Pancreas (tissue), 10 donors: Measurements from ENCODE around the gene FOXL2NB. TPM values are rescaled to one million over a fixed set of nuclear protein-coding genes. Genes with fewer than 3 reads are reported as not detected.

Experiments used
- ATAC-seq, 4 donors: fragments of 200-7000 bp; cut with Tn5 transposase; one replicate each; pipeline versions ENCODE4 v1.8.0 to v1.9.1; 2020; ENCODE audit warnings: mild to moderate bottlenecking in 4 of 4, moderate library complexity in 4 of 4
- DNase-seq, 6 donors: peaks; one replicate each; pipeline ENCODE4 v3.0.0-alpha.2; 2020
- FAIRE-seq: peaks from 2 replicates; lab custom pipeline; 2012; peaks lifted over from hg19 to GRCh38; lab: Jason Lieb, UNC
- H3K27ac ChIP-seq, 4 donors: fragments of 200-600 bp; sonication (generic); 1 replicate in 3 of 4; 2 replicates in 1 of 4; pipeline versions ENCODE4 v1.5.0 to v1.8.0; 2020
- H3K27me3 ChIP-seq, 4 donors: fragments of 200-600 bp; one replicate each; pipeline ENCODE4 v1.8.0; 2021
- H3K36me3 ChIP-seq, 3 donors: fragments of 200-600 bp; sonication (generic) in 1 of 3; one replicate each; pipeline versions ENCODE4 v1.5.0 to v1.8.0; 2020 to 2021
- H3K4me1 ChIP-seq, 3 donors: fragments of 200-600 bp; one replicate each; pipeline ENCODE4 v1.8.0; 2021
- H3K4me3 ChIP-seq, 4 donors: fragments of 200-600 bp; sonication (generic) in 2 of 4; one replicate each; pipeline versions ENCODE4 v1.5.0 to v1.8.0; 2020 to 2021
- H3K9me3 ChIP-seq, 4 donors: fragments of 200-600 bp; one replicate each; pipeline ENCODE4 v1.8.0; 2021
- WGBS, 2 donors: extraction: QIAGEN DNeasy Blood & Tissue Kit; methylation state at CpG; one replicate each; pipeline ENCODE4 v1.1.7; 2013; 5-methylcytosine and 5-hydroxymethylcytosine counted together
- intact Hi-C, 3 donors: fragments of 100-400 bp; cut with DNase I; formaldehyde crosslinking; loops; one replicate each; pipeline versions ENCODE4 v1.11.1 to v1.14.2; 2022
- polyA plus RNA-seq, 2 donors: library from polyadenylated mRNA; stranded (reverse); fragments of 200-250 nt; gene quantifications; one replicate each; pipeline ENCODE4 v1.2.3, GENCODE V29; 2013
- total RNA-seq, 6 donors: library from RNA; stranded (reverse); fragmentation: NEBNext Ultra II Directional in 4 of 6; extraction: Animal tissue kit (Norgen Biotek cat#: 25700) in 4 of 6; gene quantifications; one replicate each; pipeline versions ENCODE4 v1.2.1 to v1.2.4, GENCODE V29; 2021 to 2023
- TF ChIP-seq, protein P1 (sequence below), 4 donors: fragments of 200-600 bp; sonication (generic) in 3 of 4; IDR thresholded peaks; one replicate each; pipeline versions ENCODE4 v1.5.0 to v1.8.0; 2021; ENCODE audit warnings: antibody characterized with exemption in 4 of 4
- donor health status: healthy with polysubstance abuse.
- donor health status: DM: no; HTN: no; CAD: no; lungs with moderate emphysema.
- donor health status: DM: no; HTN: no; CAD: no.
- donor health status: control.
- donor health status: control.
- donor health status: Bipolar disorder and iron deficiency.
- donor health status: DM: yes; HTN: yes; CAD: no.
- donor health status: DM: no; HTN: no; CAD: no.
- donor health status: DM: no; HTN: no; CAD: no.
- donor health status: DM: yes; HTN: yes; CAD: no.

The FOXL2NB gene
- total and polyA plus RNA-seq, 8 donors: 0.09 to 0.22 TPM; not detected in 6

DNA sequence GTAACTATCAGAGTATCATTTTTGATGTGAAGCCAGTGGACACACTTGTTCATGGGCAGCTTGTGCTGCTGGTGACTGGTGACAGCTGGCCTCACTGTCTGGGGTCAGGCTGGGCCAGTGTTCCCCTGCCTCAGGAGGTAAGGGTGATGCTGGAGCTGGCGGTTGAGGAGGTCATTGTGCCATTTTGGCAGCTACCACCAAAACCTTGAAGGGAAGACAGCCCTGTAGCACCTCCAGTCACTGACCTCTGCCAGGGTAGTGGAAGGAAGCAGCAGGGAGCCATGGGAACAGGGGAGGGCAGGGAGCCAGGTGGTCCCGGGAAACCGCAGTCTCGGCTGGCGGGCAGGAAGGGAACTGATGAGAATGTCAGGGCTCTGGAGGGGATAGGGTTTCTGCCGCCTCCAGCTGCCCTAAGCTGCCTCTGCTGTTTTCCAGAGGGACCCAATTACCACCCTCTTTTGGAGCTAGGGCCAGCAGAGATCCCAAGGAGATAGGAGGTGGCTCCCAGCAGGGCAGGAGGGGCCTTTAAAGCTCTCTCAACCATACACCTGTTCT is 24.8 kb downstream of the FOXL2NB start:
- ATAC-seq: no peak
- no peak for FAIRE-seq
- H3K27me3 ChIP-seq: no peaks in the 10 kb centered on the region

DNA sequence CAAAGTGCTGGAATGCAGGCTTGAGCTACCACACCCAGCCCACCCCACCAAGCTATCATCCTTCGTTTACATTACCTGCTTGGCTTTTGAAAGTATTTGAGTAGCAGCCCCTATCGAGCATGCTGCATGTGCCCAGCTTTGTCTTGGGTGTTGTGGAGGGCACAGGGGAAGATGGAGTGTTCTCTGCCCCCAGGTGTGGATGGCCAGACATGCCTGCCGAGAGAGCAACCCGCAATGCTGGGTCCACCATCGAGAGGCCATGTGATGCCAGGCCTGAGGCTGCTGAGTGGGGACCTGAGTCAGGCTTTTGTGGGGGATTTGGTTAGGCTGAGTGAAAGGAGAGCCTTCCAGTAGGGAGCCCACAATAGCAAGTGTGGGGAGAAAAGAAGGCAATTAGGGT is 25.9 kb downstream of the FOXL2NB start:
- H3K9me3 ChIP-seq: no peaks in the 10 kb centered on the region
- H3K27me3 ChIP-seq: no peaks in the 10 kb centered on the region
- H3K4me1 ChIP-seq: no peaks in the 10 kb centered on the region
- WGBS, 2 donors: 85 to 88% methylated on average over 5 of the region's 5 CpGs
- intact Hi-C loops: no loop called here
- TF ChIP-seq, protein P1, sequence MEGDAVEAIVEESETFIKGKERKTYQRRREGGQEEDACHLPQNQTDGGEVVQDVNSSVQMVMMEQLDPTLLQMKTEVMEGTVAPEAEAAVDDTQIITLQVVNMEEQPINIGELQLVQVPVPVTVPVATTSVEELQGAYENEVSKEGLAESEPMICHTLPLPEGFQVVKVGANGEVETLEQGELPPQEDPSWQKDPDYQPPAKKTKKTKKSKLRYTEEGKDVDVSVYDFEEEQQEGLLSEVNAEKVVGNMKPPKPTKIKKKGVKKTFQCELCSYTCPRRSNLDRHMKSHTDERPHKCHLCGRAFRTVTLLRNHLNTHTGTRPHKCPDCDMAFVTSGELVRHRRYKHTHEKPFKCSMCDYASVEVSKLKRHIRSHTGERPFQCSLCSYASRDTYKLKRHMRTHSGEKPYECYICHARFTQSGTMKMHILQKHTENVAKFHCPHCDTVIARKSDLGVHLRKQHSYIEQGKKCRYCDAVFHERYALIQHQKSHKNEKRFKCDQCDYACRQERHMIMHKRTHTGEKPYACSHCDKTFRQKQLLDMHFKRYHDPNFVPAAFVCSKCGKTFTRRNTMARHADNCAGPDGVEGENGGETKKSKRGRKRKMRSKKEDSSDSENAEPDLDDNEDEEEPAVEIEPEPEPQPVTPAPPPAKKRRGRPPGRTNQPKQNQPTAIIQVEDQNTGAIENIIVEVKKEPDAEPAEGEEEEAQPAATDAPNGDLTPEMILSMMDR (IDR thresholded peaks at IDR 0.05): no peak
- no peak for ATAC-seq
- H3K4me3 ChIP-seq: no peak overlapping the region
- H3K36me3 ChIP-seq: no peaks in the 10 kb centered on the region
- H3K27ac ChIP-seq: no peak overlapping the region
- DNase-seq: no peak
- FAIRE-seq: no peak

More for the DNA sequence above, 24.8 kb downstream of the FOXL2NB start:
- Histone ChIP-seq H3K36me3 (no peaks in the 10 kb centered on the region), H3K27ac (no peak overlapping the region), H3K4me1 (no peaks in the 10 kb centered on the region), H3K4me3 (no peak overlapping the region), H3K9me3 (no peaks in the 10 kb centered on the region)
- no peak for DNase-seq
- WGBS, 2 donors: 74 to 85% methylated on average over 6 of the region's 6 CpGs
- TF ChIP-seq, protein P1 (IDR thresholded peaks at IDR 0.05): no peak
- intact Hi-C loops: no loop called here

DNA sequence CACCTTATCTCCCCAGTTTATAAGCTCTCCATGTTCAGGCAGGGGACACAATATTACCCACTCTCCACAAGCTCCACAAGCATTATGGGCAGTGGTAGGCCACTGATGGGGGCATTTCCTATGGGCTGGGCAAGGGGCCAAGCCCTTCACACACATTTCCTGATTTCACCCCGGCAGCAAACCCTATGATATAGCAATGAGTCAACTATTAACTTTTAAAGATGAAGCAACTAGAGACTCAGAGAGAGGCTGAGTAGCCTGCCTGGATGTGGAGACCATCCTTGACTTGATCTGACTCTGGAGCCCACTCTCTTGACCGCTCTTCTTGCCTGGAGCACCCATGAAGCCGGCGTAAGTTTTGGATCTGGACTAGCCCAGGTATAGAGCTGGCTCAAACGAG is 27.4 kb downstream of the FOXL2NB start:
- H3K36me3 ChIP-seq: no peaks in the 10 kb centered on the region
- H3K4me3 ChIP-seq: no peak overlapping the region
- ATAC-seq: no peak
- no peaks in the 10 kb centered on the region for H3K4me1 ChIP-seq
- 72 to 76% methylated on average over 5 of the region's 5 CpGs for WGBS, 2 donors
- intact Hi-C loops: no loop called here
- FAIRE-seq: no peak
- H3K27me3 ChIP-seq: no peaks in the 10 kb centered on the region
- TF ChIP-seq, protein P1 (IDR thresholded peaks at IDR 0.05): no peak
- DNase-seq: no peak
- H3K9me3 ChIP-seq: no peaks in the 10 kb centered on the region
- H3K27ac ChIP-seq: no peak overlapping the region

DNA sequence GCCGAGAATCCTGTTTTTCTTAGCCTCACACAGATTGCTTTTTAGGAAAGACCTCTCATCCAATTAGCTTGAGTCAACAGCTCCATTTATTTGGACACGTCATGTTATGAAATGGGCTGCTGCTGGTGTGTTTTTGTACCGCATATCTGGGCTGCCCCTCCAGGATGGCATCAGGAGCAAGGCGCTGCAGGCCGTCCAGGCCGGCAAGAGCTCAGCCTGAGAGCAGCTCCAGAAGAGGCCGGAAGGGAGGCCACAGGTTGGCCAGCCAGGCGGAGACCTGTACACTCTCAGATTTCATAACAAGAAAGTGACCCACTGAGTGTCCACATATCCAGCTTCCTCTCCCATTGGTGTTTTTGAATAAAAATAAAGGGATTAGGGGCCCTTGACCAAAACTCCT is 28.3 kb downstream of the FOXL2NB start:
- TF ChIP-seq, protein P1 (IDR thresholded peaks at IDR 0.05): no peak
- intact Hi-C loops: no loop called here
- H3K27me3 ChIP-seq: no peaks in the 10 kb centered on the region
- no peaks in the 10 kb centered on the region for H3K9me3 ChIP-seq
- no peak overlapping the region for H3K4me3 ChIP-seq
- 92 to 93% methylated on average over 8 of the region's 8 CpGs for WGBS, 2 donors
- no peak overlapping the region for H3K27ac ChIP-seq
- no peaks in the 10 kb centered on the region for H3K36me3 ChIP-seq
- ATAC-seq (no peak), DNase-seq (no peak), FAIRE-seq (no peak)
- H3K4me1 ChIP-seq: no peaks in the 10 kb centered on the region

DNA sequence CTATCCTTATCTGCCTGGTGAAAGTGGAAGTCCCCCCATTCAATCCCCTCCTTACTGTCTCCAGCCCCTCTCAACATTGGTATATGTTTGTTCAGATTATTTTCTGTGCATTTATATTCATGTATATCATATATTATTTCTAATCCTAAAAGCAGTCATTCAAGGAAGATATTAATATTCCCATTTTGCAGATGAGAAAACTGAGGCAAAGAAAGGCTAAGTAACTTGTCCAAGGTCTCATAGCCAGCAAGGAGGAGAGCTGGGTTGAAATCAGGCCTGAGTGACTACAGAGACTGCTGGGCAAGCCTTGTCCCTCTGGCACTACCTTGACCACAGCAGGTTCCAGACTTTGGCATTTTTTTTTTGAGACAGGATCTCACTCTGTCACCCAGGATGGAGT is 29.0 kb downstream of the FOXL2NB start:
- Histone ChIP-seq H3K9me3 (no peaks in the 10 kb centered on the region), H3K4me1 (no peaks in the 10 kb centered on the region), H3K36me3 (no peaks in the 10 kb centered on the region), H3K27ac (no peak overlapping the region), H3K27me3 (no peaks in the 10 kb centered on the region), H3K4me3 (no peak overlapping the region)
- ATAC-seq: no peak
- no peak for FAIRE-seq
- DNase-seq: no peak
- TF ChIP-seq, protein P1 (IDR thresholded peaks at IDR 0.05): no peak
- intact Hi-C loops: no loop called here
